GM19455 (cell line): ENCODE measurements around the gene SPOCK1.
"Not testable (repeated sequence)": the region's sequence is repeated elsewhere in the genome, so short reads cannot be mapped to it uniquely, and the experiment has no call there.

Experiments used
- ATAC-seq: cut with Tn5 transposase; IDR thresholded peaks from one replicate; pipeline ENCODE4 v1.9.1; 2021; ENCODE audit not compliant: unreplicated experiment

SPOCK1 gene

DNA sequence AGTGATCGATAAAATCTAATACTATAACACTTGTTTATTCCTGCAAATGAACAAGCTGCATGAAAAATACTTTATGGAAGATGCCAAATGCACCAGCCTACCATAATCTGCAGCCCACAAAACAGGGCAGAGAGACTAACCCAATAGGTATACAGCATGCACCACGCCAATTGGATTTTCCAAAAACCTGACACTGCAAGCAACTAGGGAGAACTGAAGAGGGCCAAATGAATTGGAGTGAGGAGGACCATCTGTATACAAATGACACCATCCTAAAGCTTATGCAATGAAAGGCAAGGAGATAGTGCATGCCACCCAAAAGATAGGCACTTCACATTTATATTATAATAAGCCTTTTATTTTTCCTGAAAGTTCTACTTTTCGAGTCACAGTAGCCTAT is 100.4 kb downstream of the SPOCK1 start:
- no peak for ATAC-seq

DNA sequence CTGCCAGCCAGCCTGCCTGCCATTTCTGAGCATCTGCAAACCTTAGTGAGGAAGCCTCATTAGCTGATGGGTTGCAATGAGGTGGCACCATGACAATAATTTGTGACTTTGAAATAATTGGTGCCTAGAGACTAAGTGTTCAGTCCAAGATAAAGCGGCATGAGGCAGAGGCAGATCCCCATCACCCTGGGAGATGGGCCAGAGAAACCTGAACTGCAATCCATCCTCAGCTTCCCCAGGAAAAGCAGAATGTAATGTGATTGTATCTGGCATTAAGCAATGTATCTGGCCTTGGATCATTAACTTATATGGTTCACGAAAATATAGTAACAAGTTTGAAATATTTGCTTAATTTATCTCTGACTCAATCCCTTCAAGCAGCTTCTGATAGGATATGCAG is 101.0 kb downstream of the SPOCK1 start:
- ATAC-seq, result no peak

GRCh38 chr5:137395011-137395755 is 103.9 kb downstream of the SPOCK1 start:
- ATAC-seq, result no peak

DNA sequence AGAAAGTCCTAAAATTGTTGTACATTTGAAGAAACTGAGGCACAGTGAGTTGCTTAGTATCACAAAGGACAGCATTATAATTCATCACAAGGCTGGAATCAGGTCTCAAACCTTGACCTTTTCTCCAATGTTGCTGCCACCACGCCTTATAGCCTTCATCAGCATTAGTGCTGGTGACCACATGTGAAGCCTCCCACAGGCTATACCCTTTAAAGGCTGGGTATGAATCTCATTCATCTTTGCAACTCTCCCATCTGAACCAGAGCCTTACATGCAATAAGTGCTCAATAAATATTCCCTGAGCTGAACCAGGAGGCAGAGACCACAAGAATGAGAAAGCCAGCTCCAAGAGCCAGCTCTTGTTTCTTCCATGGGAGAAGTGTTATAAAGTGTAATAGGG is 104.7 kb downstream of the SPOCK1 start:
- ATAC-seq, result no peak

GRCh38 chr5:137393196-137393993 is 105.7 kb downstream of the SPOCK1 start:
- ATAC-seq, result no peak

- no peak for ATAC-seq
Observed at GRCh38 chr5:137392261-137392660, 106.9 kb downstream of the SPOCK1 start.

- not testable (repeated sequence) for ATAC-seq
Observed at GRCh38 chr5:137391044-137391443, 108.1 kb downstream of the SPOCK1 start.

DNA sequence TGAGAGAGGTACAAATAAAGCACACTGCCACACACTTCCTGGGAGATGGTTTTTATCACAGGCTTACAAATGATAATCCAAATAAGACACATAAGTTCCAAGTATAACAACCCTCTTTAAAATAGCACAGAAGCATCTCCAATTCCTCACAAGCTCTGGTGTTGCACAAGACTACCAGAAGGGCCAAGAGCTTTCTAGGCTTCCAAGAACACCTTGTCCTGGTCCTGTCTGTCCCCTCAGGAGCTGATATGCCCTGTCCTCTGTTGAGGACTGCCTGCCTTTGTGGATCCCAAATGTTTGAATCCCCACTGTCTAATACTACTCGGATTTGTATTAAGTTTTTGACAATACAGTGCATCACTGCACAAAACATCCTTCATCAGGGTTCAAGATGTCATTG is 110.1 kb downstream of the SPOCK1 start:
- no peak for ATAC-seq

DNA sequence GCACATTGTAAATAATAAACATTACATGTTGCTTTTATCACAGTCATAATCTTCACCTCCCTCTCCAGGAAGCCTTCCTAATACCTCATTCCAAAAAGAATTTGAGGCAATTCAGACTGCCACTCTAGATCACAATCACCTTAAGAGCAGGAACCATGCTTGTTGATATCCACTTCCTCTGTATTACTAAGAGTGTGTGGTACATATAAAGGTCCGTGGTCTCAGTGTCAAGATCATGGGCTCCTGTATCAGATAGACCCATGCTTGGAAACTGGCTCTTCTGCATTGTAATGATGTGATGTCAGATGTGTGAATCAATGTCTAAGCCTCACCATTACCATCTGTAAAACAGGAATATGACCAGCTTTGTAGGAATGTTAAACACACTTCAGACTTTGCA is 114.1 kb downstream of the SPOCK1 start:
- ATAC-seq, result no peak

- ATAC-seq, result no peak
Observed at GRCh38 chr5:137383909-137384308, 115.2 kb downstream of the SPOCK1 start.

DNA sequence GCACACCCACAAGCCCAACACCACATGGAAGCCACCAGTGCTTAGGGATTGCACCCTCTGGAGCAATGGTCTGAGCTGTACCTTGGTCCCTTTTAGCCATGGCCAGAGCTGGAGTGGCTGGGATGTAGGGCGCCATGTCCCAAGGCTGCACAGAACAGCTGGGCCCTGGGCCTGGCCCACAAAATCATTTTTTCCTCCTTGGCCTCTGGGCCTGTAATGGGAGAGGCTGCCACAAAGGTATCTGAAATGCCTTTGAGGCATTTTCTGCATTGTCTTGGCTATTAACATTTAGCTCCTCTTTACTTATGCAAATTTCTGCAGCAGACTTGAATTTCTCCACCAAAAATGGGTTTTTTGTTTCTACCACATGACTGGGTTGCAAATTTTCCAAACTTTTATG is 117.6 kb downstream of the SPOCK1 start:
- no peak for ATAC-seq

DNA sequence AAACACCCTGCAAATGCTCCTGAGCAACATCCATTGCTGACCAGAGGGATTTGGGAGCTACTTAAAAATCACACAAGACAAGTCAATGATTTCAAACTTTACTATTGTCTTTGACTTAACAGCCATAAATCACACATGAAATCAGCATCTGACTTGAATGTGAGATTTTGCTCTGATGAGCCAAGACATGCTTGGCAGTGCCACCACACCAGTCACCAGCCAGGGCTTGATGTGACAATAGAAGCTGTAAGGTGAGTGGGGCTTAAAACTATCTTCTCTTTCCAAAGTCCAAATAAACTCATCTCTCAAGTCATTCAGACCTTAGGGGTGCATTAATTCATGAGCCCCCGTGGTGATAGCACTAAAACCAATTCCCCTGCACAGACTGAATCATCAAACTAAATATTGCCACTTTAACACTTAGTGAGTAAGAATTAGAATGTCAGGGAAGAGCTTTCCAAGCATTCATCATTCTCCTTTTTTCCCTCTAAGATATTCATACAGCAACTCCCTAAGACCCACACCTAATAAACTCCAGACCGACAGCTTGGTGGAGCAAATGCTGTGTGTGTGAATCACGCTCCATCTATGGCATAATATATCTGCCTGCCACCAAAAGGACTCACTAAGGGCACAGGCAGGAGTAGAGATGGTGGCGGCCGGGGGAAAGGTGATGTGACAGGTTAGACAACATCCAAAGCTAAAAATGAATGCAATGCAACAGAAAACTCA is 119.4 kb downstream of the SPOCK1 start:
- ATAC-seq, result no peak

DNA sequence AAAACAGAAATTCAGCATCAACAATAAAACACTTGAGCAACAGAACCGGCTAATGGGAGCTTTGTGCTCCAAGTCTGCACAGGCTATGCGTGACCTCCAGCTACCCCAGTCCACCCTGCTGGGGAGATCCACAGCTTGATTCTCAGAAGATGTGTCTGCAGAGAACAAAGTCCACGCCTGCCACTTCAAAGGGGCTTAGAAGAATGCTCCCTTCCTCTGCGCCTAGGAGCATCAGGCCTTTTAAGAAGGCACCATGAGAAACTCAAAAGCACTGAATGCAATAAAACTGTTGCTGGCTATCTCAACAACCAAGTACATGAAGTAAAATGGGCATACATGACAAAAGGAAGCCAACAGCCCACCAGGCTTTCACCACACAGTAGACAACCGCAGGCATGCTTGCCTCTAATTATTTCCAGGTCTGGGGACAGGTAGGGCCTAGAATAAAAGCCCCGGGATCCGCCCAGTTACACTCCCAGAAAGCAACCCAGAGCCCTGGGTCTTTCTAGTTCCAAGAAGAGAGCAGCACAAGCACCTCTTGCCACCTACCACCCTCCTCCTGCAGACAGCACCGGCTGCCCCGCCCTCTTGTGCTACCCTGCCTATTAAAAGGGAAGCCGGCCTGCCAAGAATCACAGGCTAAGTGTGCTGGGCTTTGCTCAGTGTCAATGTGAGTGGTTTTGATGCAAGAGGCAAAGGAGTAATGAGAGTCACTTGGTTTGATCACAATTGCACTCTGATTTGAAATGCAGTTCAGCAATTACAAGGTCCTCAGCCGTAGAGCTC is 123.2 kb downstream of the SPOCK1 start:
- ATAC-seq, result no peak

DNA sequence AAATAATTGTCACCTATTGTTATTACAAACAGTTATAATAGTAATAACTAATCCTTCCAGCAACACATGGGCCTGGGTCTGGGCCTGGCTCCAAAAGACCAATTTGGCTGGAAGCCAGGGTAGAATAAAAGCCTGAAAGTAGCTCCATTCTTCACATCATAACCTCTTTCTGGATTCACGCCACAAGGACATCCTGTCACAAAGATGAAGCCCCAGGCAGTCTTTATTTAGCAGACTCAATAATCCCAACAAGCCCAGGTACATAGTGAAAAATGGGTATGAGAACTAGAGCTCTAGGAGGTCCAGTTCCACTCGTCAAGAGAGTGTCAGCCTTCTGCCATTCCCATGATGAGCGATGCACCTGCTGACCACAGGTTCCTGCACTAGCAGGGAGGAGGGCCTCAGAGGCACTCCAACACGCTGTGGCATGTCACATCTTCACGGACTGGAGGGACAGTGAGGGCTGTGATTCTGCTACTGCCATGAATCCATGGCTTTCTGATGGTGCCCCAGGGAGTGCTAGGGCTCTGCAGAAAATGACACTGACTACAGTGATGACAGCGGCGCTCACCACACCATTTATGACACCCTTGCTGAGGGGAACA is 124.9 kb downstream of the SPOCK1 start:
- no peak for ATAC-seq

DNA sequence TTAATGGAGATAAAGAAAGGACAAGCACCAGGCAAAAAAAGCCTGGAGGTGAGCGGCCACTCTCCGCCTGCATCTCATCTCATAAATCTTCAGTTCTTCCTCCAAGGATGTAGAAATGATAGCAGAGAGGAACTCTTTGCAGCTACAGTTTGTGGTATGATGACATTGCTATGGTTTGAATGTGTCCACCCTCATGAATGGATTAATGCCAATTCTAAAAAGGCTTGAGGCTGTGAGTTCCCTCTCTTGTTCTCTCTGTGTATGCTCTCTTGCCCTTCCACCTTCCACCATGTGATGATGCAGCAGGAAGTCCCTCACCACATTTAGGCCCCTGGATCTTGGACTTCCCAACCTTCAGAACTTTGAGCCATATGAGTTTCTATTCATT is 126.4 kb downstream of the SPOCK1 start:
- ATAC-seq, result no peak

GRCh38 chr5:137372016-137372772 is 126.9 kb downstream of the SPOCK1 start:
- ATAC-seq, result no peak

- ATAC-seq, result no peak
Observed at GRCh38 chr5:137370096-137371071, 128.7 kb downstream of the SPOCK1 start.

DNA sequence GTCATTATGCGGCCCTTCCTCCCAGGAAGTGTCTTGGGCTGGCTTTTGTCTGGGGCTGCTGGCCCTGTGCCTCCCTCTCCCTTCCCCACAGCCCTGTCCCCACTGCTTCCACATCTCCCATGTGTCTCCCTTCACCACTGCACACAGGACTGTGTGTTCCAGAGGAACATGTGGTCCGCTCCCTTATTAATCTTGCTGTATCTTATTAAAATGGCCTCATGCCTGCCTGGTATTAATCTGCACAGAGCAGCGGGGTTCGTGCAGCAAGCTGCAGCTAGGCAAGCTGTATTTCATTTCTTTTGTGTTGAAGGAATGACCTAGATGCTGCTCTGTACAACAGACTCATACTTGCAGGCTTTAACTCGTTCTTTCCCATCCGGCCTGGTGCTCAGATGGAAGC is 130.5 kb downstream of the SPOCK1 start:
- no peak for ATAC-seq

DNA sequence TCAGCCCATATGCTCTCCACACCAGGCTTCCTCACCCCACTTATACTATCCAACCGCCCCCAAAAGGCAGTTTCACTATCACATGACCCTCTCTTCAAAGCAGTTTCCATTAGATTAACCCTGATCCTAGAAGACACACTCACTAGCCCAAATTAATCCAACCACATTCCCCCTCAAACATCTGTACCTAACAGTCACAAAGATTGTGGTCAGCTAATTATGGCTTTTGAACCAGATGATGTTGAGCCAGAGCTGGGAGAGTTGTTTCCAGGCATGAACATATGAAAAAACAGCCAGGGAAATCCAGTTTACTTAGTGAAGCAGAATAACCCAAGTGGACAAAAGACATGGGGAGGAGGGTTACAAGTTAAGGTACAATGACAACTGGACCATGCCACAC is 131.2 kb downstream of the SPOCK1 start:
- no peak for ATAC-seq
